ENCODE results near the gene KLF15. TPM values are rescaled to one million over a fixed set of nuclear protein-coding genes. Genes with fewer than 3 reads are reported as not detected.

KLF15 gene
- total RNA-seq, 1 donor from 2014 or later, result 1.1 TPM

Other genes starting within 250 kb of the KLF15 start
- 1.0 to 1.6 TPM (median 1.2 TPM) in 3 replicates for gene ALDH1L1, start 176.8 kb downstream of the KLF15 start, total RNA-seq
- gene CFAP100, start 37.5 kb upstream of the KLF15 start, total RNA-seq, result not detected in 3 replicates
- gene ZXDC, start 118.5 kb upstream of the KLF15 start, total RNA-seq, result 33.3 to 34.2 TPM (median 33.7 TPM) in 3 replicates
- 0.11 to 0.13 TPM in 2 of 3 replicates, not detected in the other for gene UROC1, start 160.4 kb upstream of the KLF15 start, total RNA-seq
- gene CHST13, start 166.7 kb upstream of the KLF15 start, total RNA-seq, result not detected in 3 replicates
- 0.22 to 0.38 TPM in 2 of 3 replicates, not detected in the other for gene C3orf22, start 201.5 kb upstream of the KLF15 start, total RNA-seq